Renal cortical epithelial cell (primary cell): ENCODE results near the gene LRRC75A. TPM values are rescaled to one million over a fixed set of nuclear protein-coding genes. Genes with fewer than 3 reads are reported as not detected.
A peak's percentile ranks its signal among the peaks of the same experiment; 100 is the strongest.
"Not testable (repeated sequence)": the region's sequence is repeated elsewhere in the genome, so short reads cannot be mapped to it uniquely, and the experiment has no call there.

Experiments used
- DNase-seq: peaks from one replicate; pipeline ENCODE4 v3.0.0-alpha.2; 2011; ENCODE audit warnings: low read depth
- total RNA-seq: library from RNA; depleted of rRNA; stranded (reverse); fragments of >200 nt; gene quantifications from 2 replicates; pipeline ENCODE4 v1.2.3, GENCODE V29; 2014

LRRC75A gene
- total RNA-seq, 1 donor from 2014 or later = 0.30 TPM

DNA sequence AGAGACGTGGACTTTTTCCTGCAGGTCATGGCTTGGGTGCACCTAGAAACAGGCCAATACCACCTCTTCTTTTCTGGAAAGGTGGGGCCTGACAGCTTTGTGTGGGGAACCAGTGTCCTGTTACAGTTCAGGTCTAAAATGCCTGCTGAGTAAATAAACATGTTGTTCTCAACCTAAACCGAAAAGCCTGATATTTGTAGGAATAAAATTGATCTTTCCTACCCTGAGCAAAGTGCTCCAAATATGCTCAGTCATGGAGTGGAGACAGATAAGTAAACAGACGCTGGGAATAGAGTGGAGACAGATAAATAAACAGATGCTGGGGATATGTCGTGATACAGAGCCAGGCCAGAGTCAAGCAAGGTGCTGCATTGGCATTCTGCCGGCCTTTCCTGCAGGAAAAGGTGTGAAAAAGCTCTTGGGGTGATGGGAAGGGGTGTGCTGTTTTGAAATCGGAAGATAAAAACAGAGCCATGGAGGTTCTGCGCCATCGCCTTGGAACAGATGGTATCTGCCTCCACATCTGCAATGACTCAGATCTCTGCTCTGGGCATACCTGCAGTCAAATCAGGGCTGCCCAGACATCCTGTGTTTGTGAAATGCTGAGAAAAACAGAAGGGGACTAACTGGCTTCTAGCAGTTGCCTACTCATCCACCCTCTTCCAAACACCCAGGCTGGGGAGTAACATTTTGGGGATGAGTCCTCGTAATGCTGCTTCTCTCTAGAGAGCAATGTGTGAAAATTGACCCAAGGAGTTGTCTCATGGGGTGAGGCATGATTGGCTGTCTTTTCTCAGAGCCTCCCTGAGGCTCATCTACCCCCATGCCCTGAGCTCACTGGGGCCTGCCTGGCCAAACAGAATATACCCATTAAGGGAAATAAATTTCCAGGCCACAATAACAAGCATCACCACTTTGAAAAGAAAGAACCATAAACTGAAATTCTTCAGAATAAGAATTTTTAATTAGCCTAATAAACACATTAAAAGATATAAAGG is 93.4 kb downstream of the LRRC75A start:
- peak; percentile 51 for DNase-seq

GRCh38 chr17:16396693-16397092 is 95.3 kb downstream of the LRRC75A start:
- DNase-seq = not testable (repeated sequence)

GRCh38 chr17:16395887-16396286 is 96.1 kb downstream of the LRRC75A start:
- not testable (repeated sequence) for DNase-seq

GRCh38 chr17:16392491-16392890 is 99.5 kb downstream of the LRRC75A start:
- DNase-seq = not testable (repeated sequence)

Other genes with a start within 250 kb of the LRRC75A start
- 2.6 and 19.3 TPM in 2 replicates for gene CENPV, start 138.7 kb downstream of the LRRC75A start, total RNA-seq
- 1,144 and 1,352 TPM in 2 replicates for gene UBB, start 111.1 kb downstream of the LRRC75A start, total RNA-seq
- 5.4 and 14.5 TPM in 2 replicates for gene TRPV2, start 76.6 kb downstream of the LRRC75A start, total RNA-seq
- 3.0 and 8.2 TPM in 2 replicates for gene ZNF287, start 77.0 kb upstream of the LRRC75A start, total RNA-seq
- 4.9 and 7.1 TPM in 2 replicates for gene ZNF624, start 161.7 kb upstream of the LRRC75A start, total RNA-seq
- 7.9 TPM in 1 of 2 replicates, not detected in the other for gene CCDC144A, start 198.0 kb upstream of the LRRC75A start, total RNA-seq